NCI-H1417 treated with DMSO at 0.1 percent for 48 hours (cell line): ENCODE results near the gene SLC25A39.
"Not testable (repeated sequence)": the region's sequence is repeated elsewhere in the genome, so short reads cannot be mapped to it uniquely, and the experiment has no call there.

ENCODE experiments used
- DNase-seq: peaks from one replicate; lab custom pipeline; 2025; lab: John Stamatoyannopoulos, UW

Gene SLC25A39, protein sequence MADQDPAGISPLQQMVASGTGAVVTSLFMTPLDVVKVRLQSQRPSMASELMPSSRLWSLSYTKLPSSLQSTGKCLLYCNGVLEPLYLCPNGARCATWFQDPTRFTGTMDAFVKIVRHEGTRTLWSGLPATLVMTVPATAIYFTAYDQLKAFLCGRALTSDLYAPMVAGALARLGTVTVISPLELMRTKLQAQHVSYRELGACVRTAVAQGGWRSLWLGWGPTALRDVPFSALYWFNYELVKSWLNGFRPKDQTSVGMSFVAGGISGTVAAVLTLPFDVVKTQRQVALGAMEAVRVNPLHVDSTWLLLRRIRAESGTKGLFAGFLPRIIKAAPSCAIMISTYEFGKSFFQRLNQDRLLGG

DNA sequence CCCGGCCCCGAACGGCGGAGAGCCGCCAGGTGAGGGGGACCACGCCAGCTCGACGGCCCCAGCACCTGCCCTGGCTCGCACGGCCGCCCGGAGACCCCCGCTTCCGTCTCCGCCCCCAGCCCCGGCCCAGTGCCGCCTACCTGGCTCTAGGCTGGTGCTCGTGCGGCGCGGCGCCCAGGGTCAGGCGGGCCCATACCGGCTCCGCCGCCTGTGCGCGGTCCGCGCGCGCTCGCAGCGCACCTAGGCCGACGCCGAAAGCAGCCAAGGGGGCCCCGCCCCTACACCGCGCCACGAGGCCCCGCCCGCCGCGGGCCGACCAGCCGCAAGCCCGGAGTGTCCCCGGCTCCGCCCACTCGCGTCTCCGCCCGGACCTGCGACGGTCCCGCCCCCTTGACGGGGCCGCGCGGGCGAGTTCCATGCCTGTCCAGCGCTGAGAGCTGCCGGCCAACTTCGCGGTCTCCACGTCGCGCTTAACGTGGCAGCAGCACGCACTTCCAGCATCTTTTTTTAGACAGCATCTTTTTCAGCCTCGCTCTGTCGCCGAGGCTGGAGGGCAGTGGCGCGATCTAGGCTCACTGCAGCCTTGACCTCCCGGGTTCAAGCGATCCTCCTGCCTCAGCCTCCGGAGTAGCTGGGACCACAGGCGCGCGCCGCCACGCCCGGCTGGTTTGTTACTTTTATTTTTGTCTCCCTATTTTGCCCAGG lies at the start of gene SLC25A39:
Gene SLC25A39 (minus strand): TSS at position 253 of the 705 bp plus-strand sequence. CDS start 1,261 bp downstream, outside the sequence.
- peak; percentile 18 for DNase-seq

DNA sequence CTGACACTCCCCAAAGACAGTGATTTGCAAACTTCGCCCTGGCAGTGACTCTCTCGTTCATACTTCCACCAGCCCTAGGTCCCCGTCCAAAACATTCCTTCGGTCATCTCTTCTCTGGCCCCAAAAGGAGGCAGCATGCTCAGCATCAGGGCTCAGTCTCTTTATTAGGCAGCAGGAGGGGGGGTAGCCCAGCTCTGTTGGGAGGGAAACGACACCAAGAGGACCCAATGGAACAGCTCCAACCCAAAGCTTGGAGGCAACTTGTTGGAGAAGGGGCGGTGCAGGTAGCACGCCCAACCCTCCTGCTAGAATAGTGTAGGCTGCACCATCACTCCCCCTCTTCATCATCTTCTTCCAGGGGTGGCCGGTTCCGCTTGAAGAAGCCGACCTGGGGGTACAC lies 47.4 kb upstream of the SLC25A39 start:
- no peak for DNase-seq

DNA sequence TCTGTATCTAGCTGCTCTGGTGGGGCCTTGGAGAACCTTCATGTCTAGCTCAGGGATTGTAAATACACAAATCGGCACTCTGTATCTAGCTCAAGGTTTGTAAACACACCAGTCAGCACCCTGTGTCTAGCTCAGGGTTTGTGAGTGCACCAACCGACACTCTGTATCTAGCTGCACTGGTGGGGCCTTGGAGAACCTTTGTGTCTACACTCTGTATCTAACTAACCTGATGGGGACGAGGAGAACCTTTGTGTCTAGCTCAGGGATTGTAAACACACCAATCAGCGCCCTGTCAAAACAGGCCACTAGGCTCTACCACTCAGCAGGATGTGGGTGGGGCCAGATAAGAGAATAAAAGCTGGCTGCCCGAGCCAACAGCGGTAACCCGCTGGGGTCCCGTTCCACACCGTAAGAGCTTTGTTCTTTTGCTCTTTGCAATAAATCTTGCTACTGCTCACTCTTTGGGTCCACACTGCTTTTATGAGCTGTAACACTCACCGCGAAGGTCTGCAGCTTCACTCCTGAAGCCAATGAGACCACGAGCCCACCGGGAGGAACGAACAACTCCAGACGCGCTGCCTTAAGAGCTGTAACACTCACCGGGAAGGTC lies 44.9 kb upstream of the SLC25A39 start:
- not testable (repeated sequence) for DNase-seq

DNA sequence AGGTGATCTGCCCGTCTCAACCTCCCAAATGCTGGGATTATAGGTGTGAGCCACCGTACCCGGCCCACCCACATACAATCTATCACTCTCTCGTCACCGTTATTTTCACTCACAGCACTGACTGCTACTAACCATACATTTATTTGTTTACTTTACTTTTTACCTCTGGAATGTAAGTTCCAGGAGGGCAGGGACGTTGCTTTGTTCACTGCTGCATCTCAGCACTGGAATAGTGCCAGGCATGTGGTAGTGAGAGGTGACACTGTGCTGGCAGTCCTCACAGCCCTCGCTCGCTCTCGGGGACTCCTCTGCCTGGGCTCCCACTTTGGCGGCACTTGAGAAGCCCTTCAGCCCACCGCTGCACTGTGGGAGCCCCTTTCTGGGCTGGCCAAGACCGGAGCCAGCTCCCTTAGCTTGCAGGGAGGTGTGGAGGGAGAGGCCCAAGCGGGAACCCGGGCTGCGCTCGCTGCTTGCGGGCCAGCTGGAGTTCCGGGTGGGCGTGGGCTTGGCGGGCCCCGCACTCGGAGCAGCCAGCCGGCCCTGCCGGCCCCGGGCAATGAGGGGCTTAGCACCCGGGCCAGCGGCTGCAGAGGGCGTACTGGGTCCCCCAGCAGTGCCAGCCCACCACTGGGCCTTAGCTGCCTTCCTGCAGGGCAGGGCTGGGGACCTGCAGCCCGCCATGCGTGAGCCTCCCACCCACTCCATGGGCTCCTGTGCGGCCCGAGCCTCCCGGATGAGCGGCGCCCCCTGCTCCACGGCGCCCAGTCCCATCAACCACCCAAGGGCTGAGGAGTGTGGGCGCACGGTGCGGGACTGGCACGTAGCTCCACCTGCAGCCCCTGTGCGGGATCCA lies 44.0 kb upstream of the SLC25A39 start:
- DNase-seq: not testable (repeated sequence)

DNA sequence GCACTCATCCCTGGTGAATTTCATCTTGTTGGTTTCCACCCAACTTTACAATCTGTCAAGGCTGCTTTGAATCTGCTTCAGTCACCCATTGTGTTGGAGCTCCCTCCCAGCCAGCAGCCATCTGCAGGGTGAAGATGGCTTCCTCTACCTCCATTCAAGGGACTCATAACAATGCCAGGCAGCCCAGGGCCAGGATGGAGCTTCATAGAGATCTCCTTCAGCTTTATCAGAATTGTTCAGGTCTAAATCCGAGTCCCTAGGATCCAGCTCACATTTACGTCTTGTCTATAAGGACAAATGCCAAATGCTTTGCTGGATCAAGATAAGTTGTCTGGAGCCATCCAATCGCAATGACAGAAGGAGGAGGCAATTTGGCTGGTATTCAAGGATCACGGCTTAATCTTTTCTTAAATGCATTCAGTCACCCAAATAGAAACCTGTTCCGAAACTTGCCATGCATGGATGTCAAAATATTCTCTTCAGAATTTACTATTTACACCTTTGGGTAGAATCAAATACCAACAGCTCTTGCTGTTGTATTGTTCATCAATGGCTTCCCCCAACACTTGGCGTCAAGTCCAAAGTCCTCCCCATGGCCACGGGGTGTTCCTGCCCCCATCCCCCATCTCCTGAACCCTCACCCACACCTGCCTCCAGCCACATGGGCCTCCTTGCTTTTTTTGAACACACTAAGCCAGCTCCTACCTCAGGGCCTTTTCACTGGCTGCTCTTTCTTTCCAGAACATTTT lies 42.8 kb upstream of the SLC25A39 start:
- no peak for DNase-seq

DNA sequence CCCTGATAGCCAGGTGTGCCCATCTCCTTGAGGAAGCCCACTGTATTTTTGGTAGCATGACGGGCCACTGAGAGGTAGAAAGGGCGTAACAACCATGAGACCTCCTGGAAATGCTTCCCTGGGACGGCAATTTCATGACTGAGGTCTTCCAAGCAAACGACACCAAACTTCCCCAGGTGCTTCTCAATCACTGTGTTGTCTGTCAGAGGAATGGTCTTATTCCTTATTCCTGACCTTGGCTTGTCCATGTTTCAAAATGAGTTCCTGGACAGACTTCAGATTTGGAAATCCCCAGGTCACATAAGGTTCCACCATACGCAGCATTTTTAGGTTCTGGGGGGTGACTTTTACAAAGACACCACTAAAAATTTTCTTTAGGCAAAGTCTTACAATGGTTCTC lies 40.4 kb upstream of the SLC25A39 start:
- DNase-seq: not testable (repeated sequence)

DNA sequence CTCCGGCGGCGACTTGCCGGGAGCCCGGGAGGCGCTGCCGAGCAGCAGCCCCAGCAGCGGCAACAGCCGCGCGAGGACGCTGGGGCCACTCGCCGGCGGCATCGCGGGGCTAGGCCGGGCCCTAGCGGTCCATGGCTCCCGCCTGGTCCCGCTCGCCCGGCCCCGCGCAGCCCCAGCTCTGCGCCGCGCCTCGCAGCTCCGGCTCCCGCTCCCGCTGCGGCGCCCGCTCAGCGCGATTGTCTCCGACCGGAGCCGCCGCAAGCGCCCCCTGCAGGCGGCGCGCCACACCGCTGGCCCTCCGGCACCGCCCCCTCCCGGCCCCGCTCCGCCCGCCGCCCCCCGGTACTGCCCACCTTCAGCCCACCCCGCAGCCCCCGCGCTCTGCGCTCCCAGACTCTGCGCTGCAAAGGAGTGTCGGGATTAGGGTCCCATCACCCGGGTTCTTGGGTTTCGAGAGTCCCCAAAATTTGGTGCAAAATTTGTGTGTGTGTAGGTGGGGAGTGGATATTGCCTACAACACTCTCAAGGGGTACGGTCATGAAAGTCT lies 39.1 kb upstream of the SLC25A39 start, which contains the start of gene FAM171A2:
Gene FAM171A2 (minus strand): TSS at position 241 of the 547 bp plus-strand sequence. CDS start 139 bp downstream, at position 102.
- DNase-seq: peak; percentile 20

DNA sequence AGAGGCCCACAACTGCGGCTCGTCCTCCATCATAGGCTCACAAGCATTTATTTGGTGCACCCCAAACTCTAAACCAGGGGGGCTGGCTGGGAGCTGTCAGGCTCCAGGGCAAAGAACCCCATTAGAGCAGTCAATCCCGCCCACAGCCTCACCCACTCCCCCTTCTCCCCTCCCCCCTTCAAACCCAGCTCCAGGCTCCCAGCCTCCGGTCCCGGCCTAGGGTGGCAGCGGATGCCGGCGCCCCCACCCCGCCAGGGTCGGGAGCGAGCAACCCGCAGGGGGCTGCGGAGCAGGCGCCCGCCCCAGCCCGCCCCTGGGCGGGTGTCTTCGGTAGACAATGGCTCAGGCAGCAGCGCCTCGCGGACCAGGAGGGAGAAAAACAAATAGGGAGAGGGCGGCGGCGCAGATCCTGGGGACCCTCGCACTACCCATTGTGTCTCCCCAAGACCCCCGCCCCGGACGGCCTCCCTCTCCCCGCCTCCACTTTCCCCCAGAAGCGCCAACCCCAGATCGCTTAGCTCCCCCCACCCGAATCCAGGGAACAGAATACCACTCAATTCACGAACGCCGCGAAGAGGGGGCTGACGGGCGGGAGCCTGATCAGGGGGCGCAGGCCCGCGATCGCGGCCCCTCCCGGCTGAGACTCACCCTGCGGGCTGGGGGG lies 38.5 kb upstream of the SLC25A39 start:
- DNase-seq: no peak

DNA sequence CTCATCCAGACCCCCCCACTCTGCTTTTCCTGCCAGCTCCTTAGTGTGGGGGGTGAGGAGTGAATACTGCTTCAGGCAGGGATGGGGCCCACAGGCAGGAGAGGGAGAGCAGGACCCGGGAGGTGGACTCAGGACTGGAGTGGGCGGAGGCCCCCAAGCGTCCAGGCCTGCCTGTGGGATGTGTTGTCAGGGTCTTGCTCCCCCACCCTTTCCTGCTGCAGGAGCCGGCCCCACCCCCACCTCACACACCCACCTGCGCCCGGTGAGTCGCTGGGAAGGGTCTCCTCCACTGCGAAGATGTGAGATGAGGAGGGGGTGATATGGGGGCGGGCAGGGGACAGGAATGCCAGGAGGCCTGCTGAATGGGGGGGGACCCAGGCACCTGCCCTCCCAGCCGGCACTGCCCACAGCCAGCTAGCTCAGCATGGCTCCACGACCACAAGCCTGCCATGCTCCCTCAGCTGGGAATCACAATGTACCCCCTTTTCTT lies 37.9 kb upstream of the SLC25A39 start:
- no peak for DNase-seq

DNA sequence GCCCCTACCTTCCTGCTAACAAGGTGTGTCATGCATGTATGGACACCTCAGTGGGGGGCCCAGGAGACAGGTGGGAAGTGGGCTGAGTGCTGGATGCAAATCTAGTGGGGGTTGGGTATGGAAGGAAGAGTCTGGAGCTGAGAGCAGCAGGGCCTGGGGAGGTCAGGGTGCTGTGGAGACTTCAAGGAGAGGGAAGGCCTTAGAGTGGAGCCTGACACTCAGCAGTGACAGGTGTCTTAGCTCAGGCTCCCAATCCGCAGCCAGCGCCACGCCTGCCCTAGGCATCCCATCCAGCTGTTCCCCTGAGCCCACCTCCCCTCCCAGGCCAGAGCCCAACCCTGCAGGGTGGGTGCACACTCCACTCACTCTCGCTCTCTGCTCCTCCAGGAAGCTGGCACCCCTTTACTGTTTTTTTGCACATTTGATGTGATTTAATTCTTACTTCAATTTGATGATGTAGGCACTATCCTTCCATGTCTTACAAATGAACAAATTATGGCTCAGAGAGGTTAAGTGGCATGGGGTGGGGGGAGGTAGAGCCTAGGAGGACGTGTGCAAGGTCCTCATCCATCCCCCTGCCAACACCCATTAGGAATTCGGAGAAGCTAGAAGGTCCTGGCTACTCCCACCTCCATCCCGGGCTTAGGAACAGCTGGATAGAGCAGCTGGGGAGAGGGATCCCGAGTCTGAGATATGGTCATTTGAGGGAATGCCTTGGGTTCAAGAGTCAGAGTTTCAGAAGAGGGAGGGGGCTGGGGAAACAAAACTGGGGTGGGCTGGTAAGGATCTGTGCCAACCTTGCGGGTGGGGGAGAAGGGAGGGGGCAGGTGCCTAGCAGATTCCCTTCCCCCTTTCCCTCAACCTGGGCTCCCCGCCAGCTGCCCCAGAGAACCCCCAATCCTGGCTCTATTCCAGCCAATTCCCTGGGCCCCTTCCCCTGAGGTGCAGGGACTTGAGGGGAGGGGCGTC lies 37.0 kb upstream of the SLC25A39 start:
- no peak for DNase-seq

DNA sequence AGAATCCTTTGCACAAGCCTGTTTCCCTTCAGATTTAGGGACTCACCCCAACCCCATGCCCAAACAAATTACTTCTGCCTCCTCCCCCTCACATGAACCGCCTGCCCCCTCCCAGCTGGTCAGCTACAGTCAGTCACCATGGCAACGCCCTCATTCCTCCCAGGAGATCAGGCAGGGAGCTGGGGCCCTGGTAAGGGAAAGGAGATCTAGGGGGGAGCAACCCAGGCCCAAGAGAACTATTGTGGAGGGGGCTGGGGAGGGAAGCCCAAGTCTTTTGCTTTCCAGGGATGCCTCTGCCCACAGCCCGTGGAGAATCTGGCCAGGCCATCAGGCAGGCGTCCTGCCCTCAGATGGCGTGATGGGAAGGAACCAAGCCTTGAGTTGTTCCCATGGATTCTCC lies 36.2 kb upstream of the SLC25A39 start:
- DNase-seq: no peak

DNA sequence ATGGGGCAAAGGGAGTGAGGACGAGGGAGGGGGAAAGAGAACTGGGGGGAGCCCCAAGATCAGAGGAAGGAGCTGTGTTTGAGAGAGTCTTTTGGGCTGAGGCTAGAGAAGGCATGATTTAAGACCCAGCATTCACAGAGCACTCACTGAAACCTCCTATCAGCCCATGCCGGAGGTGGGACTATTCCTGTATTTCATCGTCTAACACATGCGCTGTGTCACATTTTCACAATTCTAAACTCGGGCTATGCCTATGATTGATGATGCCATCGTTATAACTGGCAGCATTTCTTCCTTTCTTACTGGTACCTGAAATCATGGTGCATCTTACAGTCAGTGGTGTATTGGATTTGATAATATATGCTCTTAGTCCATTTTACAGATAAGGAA lies 35.5 kb upstream of the SLC25A39 start:
- DNase-seq: no peak

DNA sequence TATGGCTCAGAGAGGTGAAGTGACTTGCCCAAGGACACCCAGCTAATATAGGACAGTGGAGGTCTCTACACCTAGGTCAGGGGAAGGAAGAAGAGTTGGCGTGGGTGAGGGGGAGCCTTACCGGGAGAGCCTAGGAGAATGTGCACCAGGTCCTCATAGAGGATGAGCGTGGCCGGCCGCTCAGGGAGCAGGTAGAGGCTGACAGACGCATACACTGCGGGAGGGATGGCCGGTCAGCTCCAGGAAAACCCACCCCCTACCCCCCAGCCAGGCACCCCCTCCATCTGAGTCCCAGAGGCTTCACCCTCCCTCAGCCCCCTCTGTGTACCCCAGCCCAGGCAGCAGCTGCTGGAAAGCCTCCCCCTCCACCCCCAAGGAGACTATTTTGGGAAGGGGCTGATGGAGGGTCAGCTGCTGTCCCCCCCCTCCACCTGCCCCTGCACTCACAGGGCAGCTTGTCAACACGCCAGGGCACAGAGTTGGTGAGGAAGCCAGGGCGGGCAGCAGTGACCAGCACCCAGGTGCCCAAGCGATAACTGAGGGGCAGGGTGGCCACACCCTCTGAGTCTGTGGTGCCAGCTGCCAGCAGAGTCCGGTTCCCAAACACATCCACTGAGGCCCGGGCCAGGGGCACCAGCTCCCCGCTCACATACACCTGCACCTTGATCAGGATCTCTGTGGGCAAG lies 35.0 kb upstream of the SLC25A39 start:
- no peak for DNase-seq

DNA sequence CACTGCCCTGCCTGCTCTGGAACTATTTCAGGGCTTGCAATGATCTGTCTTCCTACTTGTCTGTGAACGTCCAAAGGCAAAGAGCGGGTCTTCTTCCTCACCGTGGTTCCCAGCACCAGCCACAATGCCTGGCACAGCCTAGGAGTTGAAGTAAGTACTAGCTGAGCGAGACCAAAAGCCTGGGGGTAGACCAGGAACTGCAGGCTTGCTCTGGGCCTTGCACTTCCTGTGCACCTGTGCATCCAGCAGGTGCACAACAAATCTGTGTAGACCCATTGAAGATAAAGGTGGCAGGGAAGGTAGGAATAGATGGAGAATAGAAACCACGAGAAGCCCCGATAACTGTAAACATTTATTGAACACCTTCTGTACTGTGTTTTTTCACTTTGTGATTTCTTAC lies 34.4 kb upstream of the SLC25A39 start:
- no peak for DNase-seq

DNA sequence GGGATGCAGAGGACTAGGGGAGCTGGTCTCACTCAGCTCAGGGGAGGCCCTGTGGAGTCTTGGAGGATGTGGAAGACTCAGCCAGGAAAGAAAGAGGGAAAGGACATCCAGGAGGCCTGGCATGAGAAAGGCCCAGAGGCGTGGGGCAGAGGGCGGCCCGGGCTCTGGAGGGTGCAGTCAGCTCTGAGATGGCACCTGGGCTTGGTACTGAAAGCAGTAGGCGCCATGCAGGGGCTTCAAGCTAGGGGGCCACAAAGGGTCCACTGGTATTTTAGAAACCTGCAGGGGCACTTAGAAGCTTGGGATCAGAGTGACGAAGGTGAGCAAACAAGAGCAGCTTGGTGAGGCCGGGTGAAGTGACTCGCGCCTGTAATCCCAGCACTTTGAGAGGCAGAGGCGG lies 33.4 kb upstream of the SLC25A39 start:
- DNase-seq: no peak

DNA sequence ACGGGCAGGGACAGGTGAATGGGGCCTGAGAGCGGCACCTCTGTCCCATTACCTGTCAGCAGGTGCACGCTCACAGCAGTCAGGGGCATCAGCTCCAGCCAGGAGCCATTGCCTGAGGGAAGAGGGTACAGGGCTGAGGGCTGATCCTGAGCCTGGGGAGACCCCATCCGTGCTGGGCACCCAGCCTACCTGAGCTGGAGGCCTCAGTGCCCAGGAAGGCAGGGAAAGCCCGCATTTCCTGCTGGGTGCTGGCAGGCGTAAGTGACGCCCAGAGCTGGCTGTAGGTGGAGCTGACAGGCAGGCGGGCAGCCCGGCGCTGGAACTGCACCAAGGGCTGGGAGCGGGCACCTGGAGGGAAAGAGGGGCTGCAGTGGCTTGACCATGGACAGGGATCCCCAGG lies 31.6 kb upstream of the SLC25A39 start:
- DNase-seq: no peak

DNA sequence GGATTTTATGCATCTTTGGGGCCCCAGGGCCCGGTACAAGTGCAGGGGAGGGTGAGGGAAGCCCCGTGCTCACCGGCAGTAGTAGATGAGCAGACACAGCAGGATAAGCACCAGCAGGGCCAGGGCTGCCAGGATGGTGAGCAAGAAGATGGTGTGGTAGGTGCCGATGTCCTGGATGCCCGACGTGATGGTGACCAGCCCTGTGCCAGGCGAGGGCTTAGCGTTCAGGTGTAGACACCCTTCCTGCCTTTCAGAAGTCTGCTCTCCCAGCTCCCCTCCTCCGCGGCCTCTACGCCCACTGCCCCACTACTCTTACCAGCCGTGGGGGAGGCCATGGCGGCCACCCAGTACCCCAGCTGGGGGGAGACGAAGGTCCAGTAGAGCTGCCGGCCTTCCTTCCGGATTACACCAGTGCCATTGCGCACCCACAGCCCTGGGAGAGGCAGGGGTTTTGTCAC lies 31.0 kb upstream of the SLC25A39 start:
- no peak for DNase-seq
